GM19043 (cell line): ENCODE results near the gene MACROD2.

Experiments
- ATAC-seq: cut with Tn5 transposase; IDR thresholded peaks from one replicate; pipeline ENCODE4 v1.9.1; 2021; ENCODE audit warnings: low read depth; ENCODE audit not compliant: unreplicated experiment

The MACROD2 gene

DNA sequence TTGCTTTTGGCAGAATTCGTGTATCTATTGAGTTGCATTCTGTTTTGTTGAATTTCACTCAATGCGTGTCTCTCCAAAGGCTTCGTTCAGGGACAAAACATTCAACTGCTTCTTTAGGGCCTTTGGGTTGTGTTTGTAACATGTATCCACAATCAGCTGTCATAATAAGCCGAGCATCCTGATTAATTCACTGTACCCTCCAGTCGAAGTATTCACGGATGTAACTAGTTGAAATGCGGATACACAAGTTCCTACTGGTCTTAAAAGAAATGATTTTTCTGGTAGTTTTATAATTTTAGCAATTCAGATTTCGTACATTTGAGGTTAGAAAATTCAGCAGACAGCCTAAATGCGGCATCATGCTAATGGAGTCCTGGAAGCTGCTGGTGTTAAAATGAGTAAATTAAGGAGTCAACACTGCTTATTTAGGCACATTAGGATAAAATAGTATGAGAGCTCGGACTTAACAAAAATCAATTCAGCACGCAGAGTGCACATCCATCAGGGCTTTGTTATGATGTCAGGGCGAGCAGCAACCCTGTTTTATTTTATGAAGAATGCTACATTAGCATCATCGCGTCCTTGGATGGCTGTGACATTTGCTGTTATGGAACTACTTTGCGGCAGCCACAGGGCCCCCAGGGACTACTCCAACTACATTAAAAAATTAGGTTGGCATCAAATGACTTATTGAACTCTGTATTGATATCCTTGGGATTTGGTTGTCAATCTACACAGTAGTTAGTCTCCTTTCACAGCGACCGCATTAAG, 831.4 kb downstream of the MACROD2 start:
- no peak for ATAC-seq

DNA sequence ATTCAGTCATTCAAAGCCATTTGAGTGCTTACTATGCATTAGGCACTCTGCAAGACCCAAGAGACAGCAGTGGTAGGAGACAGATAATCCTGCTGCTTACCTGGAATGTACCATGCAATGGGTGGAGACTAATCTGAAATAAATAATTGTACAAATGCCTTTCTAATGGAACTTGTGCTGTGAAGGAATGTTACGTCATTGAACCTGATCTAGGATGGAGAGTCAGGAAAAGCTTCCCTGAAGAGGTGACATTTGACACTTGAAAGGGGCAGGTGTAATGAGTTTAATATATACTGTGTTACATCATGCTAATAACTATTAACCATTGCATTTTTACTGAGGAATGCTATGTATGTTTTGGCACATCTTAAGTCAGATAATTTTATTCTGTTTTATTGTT, 833.1 kb downstream of the MACROD2 start:
- ATAC-seq, result no peak

DNA sequence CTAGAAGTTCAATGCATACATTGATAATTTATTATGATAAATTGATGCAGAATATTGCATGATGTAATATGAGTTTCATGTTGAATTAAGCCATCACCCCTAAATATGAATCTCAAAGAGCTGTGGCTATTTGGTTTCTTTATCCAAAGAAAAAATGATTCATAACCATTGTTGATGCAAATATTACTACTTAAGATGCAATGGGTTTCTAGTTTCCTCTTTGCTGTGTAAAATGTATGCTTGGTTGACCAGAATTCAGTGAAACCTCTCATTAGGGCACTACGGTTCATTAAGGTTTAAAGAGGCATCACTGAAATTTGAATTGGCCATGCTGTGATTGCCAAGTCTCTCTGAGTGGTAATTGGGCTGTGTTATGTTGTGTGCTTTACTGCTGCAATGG, 834.6 kb downstream of the MACROD2 start:
- peak; percentile 48 for ATAC-seq

DNA sequence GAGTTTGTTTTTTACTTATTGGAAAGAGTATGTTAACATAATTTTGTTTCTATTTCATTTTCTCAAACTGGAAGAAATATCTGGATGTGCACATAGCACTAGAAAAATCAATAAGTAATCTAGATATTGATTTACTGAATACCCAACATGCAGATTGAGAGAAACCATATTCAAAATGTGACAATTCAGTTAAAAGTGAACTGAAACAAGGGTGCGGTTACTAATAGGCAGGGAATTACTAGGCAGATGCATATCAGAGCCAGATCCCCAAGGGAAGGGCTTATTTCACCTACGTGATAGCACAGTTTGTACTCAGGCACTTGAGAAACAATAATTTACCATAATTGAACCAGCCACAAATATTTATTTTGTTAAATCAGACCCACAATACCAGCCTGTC, 835.1 kb downstream of the MACROD2 start:
- peak; percentile 75 for ATAC-seq

DNA sequence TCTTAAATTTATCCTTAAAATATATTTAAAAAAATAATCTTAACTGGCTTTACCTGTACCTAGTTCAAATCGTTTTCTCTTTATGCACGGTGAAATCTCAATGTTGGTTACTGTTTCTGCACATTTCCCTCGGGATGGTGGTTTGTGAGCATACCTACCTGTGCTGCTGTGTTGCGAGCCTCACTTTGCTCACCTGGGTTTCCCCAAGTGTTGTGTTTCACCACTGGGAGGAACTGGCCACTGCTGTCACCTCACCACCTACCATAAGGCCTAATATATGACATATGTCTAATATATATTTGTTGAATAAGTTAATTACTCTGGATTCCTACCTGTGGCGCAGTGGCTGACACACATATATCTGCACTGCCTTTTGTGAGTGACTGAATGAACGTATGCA, 835.6 kb downstream of the MACROD2 start:
- peak; percentile 8 for ATAC-seq

DNA sequence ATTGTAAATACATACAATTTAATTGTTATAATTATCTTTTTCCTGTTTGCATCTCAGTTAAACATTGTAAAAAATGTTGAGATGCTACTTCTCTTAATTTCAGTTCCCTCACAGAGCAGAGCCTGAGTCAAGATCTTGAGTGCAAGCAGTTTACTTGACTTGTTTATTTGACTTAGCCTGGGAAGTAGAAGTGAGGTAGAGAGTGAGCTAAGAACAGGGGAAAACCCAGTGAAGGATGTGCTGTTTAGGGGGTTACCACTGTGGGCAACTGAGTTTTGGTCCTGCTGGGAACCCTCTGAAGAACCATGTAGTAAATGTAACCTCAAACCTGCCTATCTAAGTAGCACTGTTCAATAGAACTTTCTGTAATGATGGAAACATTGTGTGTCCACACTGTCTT, 837.3 kb downstream of the MACROD2 start:
- peak; percentile 42 for ATAC-seq

DNA sequence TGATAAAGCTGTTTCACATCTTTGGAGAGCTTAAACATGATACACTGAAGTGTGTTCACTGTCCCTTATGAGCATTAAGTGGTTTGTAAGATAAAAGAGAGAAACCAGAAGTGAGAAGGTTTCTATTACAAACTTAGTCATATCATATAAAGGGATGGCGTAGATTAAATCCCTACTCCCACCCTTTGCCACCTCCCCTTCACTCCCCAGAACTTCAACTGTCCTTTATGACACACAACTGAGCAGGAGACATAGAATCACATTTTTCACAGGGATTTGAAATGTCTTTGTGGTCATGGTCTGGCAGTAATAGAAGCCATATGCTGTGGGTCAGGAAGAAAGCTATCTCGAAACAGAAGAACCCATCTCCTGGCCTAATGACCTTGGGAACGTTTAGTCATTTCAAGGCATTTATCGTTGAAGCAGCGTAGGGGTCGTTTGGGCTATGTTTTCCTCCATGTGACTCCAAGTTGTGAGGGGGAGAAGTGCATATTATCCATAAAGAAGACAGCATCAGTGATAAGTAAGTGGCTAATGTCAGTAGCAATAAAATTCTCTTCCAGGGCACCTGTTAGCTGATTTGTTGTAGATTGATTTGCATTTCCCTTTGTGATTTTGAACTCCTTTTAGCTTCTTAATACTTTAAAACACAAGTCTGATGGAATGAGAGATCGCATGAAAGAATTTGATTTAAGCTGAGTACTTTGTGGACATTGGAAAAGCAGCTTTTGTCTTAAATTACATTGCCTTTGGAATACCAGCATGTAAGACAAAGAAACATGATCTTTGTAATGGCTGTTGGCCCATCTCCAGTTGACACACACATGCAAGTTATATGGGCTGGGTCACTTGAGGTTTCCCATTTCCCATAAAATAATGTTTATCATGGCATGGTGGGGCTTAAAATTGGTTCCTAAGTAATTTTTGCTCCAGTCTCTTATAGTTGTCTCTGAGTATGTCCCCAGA, 843.6 kb downstream of the MACROD2 start:
- ATAC-seq, result peak; percentile 92

DNA sequence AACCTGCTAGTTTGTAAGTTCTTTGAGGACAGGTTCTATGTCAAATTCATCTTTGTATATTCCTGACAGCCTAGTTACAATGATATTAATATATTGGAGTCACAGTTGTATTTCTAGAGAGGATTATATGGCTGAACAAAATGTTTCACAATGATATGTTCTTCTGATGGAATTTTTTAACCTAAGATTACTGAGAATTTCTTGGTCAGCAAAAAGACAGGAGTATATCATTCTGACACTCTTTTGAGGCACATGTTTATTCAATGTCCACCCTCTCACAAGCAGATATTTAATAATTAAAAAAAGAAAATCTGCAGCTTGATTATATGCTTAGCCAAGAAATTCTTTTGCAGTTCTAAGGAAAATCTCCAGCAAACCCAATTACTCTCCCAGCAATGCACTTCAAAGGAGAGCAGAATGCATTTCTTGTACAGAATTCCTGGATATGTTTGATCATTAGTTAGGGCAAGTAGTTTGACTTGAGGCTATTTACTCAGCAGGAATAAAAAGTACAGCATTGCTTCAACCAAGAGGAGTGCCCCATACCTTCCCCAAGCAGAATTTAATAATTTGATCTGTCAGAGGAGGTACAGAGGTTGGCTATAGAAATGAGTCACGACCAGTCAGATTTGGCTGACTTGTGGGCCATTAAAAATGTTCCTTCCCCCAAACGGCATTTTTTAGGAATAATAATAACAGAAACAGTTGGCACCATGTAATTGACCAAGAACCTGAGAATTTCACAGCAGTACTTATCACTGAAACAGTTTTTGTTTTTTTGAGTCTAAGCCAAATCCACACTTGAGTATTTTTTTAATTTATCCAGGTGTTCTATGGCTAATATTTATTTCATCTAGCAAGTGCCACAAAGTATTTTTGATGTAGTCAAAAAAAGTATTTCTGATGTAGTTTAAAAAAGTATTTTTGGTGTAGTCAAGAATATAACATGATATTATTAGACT, 850.2 kb downstream of the MACROD2 start:
- ATAC-seq, result no peak

DNA sequence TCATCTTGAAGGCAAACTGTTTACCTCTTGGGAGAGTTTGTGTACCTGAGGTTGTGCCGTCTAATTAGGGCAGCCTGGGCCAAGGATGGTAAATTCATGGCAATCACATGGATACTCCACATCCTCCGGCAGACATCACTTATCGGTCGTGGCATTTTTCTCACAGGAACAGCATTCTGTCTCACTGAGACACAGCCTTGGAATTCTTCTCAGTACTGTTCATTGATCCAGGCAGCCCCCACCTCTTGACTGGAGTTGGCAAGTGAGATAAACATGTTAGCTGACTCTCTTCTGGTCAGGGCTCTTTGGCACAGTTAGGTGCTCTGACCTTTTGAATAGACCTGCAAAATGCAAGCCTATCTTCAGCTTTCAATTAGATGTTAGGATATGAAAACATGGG, 853.5 kb downstream of the MACROD2 start:
- ATAC-seq, result no peak

DNA sequence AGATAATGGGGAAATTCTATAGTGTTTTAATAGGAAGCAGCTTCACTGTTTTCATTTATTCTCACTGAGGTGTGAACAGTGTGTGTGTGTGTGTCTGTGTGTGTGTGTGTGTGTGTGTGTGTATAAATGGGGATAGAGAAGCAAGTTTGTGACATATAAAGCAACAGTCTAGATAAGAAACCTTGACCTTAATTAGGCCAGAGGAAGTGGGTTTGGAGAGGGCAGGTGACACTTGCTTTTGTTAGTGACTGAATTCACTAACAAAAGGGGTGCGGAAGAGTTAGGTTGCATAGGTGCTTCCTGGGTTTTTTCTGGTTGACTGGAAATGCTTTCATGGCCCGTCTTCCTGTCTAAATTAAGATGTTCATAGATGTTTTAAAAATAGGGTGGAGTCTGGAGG, 857.8 kb downstream of the MACROD2 start:
- no peak for ATAC-seq

DNA sequence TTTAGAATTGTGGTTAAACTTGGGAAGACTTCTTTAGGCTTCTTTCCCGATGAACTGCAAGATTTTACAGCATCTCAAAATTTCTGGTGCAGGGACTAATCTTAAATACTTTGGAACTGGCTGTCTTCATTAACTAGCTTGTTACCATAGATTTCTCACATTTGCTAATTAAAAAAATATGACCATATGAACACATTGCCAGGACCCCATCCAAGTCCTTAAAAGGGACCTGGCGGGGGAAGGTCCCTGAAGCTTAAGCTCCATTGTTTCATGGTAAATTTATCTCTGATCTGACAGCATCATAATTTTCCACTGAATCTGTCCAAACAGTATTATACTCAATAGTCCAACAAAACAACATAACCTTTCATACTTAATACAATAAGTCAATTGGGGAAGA, 859.9 kb downstream of the MACROD2 start:
- no peak for ATAC-seq

DNA sequence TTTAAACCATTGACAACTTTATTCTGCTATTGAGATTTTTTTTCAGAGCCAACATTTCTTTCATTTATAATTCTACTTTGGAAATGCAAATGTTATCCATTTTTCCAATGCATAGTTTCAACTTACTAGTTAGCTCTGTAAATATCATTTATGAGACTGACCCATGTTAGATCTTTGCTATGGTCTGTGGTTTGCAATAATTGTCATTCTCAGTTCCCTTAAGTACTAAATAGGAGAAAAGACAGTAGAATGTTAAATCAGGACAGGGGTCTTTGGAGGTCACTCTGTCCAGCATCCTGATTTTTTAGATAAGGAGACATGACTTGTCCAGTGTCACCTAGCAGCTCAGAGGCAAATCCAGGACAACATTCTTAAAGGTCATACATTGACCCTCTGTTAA, 864.3 kb downstream of the MACROD2 start:
- no peak for ATAC-seq

DNA sequence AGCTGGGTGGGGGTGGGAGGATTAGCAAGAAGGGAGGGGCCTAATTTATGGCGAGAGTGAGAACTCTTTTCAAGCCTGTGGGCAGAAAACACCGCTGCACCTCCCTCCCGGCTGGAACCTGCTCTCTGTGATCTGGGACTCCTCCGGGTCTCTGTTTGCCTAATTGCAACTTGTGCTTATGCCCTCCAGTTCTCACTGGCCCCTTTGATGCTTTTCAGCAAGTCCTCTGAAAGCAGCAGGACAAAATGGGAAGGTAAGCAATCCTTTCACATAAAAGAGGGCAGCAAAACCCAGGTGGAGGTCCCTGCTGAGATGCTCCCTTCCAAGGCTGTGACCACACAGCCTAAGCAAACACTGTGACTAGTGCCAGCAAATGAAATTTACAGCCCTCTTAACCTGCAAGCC, 865.1 kb downstream of the MACROD2 start:
- ATAC-seq, result no peak

DNA sequence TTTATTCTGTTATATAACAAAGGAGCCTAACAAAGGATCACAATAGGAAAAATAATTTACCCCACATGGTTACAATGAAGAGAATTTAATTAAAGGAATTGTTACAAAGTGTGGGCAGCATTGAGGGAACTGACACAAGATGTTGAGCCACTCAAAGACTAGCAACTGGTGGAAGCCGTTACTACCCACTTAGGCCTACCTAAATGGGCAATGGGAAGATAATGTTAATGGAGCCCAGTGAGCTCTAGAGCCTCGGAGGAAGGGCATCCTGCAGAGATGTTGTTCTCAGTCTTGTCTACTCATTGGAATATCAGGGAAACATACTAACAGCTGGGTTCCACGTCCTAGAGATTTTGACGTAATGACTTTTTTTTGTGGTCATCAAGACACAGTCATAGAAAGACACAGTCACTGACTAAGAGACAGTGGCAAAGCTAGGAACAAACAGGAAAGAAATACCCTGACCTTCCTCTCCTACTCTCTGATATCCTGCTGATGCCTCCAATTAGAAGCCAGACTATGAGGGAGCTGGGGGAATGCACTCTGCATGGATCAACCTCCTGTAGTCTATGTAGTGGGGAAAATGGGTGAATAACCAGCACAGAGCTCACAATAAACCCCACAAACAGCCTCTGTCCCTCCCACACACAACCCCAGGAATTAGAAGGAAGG, 865.8 kb downstream of the MACROD2 start:
- ATAC-seq, result no peak

DNA sequence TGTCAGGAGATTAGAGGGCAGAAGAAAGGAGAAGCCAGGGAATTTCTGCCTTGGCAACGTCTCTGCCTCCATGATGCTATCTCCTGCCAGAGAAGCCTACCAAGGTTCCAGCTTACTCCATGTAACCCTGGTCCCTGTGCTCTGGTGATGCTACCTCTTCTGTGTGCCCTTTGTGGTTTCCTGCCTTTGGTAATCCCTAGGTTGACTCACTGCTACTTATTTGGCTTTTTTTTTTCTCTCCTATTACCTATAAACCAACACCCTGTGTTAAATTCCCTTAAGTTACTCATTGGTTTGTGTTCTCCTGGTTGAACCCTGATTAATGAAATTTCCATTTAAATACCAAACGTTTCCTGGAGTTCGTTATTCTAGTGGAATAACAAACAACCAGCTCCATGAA, 869.9 kb downstream of the MACROD2 start:
- no peak for ATAC-seq

DNA sequence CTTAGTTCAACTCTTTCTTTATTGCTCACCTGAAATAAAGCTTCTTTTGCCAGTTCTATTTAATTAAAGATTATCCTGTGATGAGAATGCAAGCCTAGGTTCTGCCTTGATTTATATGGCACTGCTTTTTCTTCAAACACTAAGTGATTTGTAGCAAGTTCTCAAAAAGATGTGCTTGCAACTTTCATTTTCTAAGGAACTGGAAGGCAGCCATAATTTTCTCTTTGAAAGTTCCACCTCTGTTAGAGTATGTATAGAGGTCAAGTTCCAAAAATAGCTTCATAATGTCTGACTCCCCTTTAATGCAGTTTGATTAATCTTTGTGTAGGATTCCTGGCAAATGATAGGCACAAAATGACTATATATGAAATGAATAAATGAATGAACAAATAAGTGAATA, 870.4 kb downstream of the MACROD2 start:
- ATAC-seq, result no peak

DNA sequence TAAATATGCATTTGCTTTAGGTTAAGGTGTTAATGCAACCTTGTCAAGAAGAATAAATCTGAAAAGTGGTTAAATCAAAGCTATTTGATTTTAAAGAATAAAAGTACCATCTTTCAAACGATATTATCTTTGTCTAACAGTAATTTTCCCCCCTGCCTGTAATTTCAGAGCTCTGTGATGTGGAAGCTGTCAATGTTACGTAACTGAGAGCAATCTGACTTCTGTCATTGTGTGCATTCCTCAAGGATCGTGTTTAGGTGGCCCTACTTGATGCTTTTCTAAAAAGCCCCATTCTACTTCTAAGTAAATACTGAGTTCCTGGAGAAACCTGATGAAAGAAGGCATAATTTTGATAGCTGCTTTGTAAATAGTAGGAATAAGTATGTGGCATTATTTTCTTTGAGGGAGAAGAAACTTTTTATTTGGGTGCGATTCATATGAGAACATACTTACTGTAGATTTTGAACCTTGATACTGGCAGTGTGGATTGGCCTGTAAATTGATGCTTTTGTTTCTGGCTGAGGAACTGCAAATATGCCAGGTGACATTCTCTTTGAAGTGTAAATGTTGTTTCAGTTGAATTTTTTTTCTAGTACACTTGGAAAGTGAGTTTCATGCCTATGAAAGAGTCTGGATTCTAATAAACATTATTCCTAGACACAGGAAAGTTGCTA, 871.7 kb downstream of the MACROD2 start:
- no peak for ATAC-seq

DNA sequence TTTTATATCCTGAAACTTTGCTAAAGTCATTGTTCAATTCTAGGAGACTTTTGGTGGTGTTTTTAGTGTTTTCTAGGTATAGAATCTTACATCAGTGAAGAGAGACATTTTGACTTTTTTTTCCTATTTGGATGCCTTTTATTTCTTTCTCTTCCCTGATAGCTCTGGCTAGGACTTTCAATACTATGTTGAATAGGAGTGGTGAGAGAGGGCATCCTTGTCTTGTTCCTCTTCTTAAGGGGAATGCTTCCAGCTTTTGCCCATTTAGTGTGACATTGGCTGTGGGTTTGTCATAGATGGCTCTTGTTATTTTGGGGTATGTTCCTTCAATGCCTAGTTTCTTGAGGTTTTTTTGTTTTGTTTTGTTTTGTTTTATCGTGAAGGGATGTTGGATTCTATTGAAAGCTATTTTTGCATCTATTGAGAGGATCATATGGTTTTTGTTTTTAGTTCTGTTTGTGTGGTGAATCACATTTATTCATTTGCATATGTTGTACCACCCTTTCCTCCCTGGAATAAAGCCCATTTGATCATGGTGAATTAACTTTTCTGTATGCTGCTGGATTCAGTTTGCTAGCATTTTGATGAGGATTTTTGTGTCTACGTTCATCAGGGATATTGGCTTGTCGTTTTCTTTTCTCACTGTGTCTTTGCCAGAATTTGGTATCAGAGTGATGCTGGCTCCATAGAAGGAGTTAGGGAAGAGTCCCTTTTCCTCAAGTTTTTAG, 882.1 kb downstream of the MACROD2 start:
- ATAC-seq, result no peak

DNA sequence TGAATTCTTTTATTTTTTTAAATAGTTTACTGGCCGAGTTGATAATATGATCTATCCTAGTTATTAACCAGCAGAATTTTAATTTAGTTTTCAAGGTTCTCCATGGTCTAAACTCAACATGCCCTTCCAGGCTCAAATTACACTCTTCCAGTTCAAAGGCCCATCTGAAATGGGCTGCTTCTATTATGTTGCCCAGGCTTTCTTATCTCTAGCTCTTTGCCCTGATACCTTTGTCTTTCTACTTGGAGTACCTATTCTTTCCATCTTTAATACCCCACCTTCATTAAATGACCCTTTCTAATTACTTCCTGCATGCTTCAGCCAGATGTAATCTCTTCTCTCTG, 883.3 kb downstream of the MACROD2 start:
- no peak for ATAC-seq
